ENCODE results near the gene LARP6. TPM values are rescaled to one million over a fixed set of nuclear protein-coding genes. Genes with fewer than 3 reads are reported as not detected.

LARP6 gene
- total RNA-seq, 2 experiments from 2014 or later: 0.31 TPM; not detected in 1

DNA sequence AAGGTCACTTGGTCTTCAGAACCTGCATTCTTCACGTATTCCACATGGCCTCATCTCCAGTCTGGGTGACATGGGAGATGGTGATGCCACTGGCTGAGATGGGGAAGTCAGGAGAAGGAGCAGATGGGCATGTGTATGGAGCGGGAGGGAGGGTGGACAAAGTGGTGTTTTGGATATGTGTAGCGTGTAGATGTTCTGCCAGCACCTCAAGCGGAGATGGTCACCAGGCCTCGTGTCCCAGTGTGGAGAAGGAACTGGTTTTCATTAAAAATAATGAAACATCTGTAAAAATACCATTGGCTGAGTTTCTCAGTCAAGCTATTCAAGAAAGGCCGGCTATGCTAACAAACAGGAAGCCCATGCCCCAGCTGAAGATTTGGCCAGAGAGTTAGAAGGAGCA is 26.2 kb downstream of the LARP6 start:
- Mint-ChIP-seq H3K4me1 (ENCODE audit: low read depth) (no peaks in the 10 kb centered on the region), H3K27ac (no peak overlapping the region), H3K9me3 (no peaks in the 10 kb centered on the region), H3K36me3 (ENCODE audit: low read depth) (no peaks in the 10 kb centered on the region), H3K4me3 (no peak overlapping the region), H3K27me3 (peaks cover 28% of the 10 kb centered on the region)
- Histone ChIP-seq H3K27me3 (ENCODE audit: control insufficient read depth in 1 of 2, insufficient read depth in 2 of 2, low read length in 2 of 2) (no peaks in the 10 kb centered on the region), H3K4me3 (ENCODE audit: low read length) (no peak overlapping the region), H3K27ac (ENCODE audit: low read depth in 1 of 2, low read length in 2 of 2) (no peak overlapping the region), H3K9me3 (ENCODE audit: control insufficient read depth in 1 of 2, insufficient read depth in 1 of 2, low read length in 2 of 2) (no peaks in the 10 kb centered on the region), H3K36me3 (ENCODE audit: insufficient read depth, low read length) (no peaks in the 10 kb centered on the region), H3K4me1 (ENCODE audit: insufficient read depth, low read length) (no peaks in the 10 kb centered on the region)
- ChIA-PET CTCF (no interaction called here), POLR2A (no interaction called here)
- ATAC-seq (ENCODE audit: poor library complexity) (no peak), DNase-seq (no peak)
- no peak for TF ChIP-seq CTCF (IDR thresholded peaks at IDR 0.05)
- intact Hi-C loops (cut with DNase I, micrococcal nuclease): no loop called here

- ChIA-PET POLR2A (no interaction called here), CTCF (no interaction called here)
- Mint-ChIP-seq H3K36me3 (ENCODE audit: low read depth) (no peaks in the 10 kb centered on the region), H3K27me3 (peaks cover 28% of the 10 kb centered on the region), H3K27ac (no peak overlapping the region), H3K9me3 (no peaks in the 10 kb centered on the region), H3K4me1 (ENCODE audit: low read depth) (no peaks in the 10 kb centered on the region), H3K4me3 (no peak overlapping the region)
- H3K4me3 ChIP-seq (ENCODE audit: low read length): no peak overlapping the region
- H3K27ac ChIP-seq (ENCODE audit: low read depth in 1 of 2, low read length in 2 of 2): no peak overlapping the region
- H3K4me1 ChIP-seq (ENCODE audit: insufficient read depth, low read length): no peaks in the 10 kb centered on the region
- no peak for TF ChIP-seq CTCF (IDR thresholded peaks at IDR 0.05)
- intact Hi-C loops (cut with DNase I, micrococcal nuclease): no loop called here
- H3K36me3 ChIP-seq (ENCODE audit: insufficient read depth, low read length): no peaks in the 10 kb centered on the region
- H3K9me3 ChIP-seq (ENCODE audit: control insufficient read depth in 1 of 2, insufficient read depth in 1 of 2, low read length in 2 of 2): no peaks in the 10 kb centered on the region
- ATAC-seq (ENCODE audit: poor library complexity) (no peak), DNase-seq (peak in 2 of 14 experiments; percentile 11 to 29)
- no peaks in the 10 kb centered on the region for H3K27me3 ChIP-seq (ENCODE audit: control insufficient read depth in 1 of 2, insufficient read depth in 2 of 2, low read length in 2 of 2)
These were observed 27.3 kb downstream of the LARP6 start for GRCh38 chr15:70826634-70827033.

DNA sequence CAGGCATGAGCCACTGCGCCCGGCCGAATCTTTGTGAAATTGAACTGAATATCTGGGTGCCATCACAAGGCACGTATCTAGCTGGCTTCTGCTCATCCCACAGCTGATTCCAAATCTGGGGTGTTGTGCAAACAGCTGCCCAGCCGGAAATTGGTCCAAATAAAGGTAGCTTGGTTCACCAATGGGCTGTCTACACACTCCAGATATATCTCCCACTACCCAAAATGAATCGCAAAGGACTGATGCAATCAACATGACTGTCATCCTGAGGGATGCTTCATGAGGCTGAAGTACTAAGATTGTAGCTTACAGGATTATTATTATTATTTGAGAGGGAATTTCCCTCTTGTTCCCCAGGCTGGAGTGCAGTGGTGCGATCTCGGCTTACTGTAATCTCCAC is 28.1 kb downstream of the LARP6 start:
- Mint-ChIP-seq H3K4me1 (ENCODE audit: low read depth) (no peaks in the 10 kb centered on the region), H3K4me3 (no peak overlapping the region), H3K9me3 (no peaks in the 10 kb centered on the region), H3K27ac (no peak overlapping the region), H3K36me3 (ENCODE audit: low read depth) (no peaks in the 10 kb centered on the region), H3K27me3 (peaks cover 28% of the 10 kb centered on the region)
- ATAC-seq (ENCODE audit: poor library complexity) (no peak), DNase-seq (no peak)
- intact Hi-C loops (cut with DNase I, micrococcal nuclease): loop anchor here in 1 of 2 experiments (2.0 kb wide), 1 partner anchor 615 kb away; no protein-coding TSS in a partner anchor
- ChIA-PET CTCF (no interaction called here), POLR2A (no interaction called here)
- Histone ChIP-seq H3K9me3 (ENCODE audit: control insufficient read depth in 1 of 2, insufficient read depth in 1 of 2, low read length in 2 of 2) (peaks cover 0 to 5% of the 10 kb centered on the region in 2 experiments), H3K4me3 (ENCODE audit: low read length) (no peak overlapping the region), H3K36me3 (ENCODE audit: insufficient read depth, low read length) (no peaks in the 10 kb centered on the region), H3K4me1 (ENCODE audit: insufficient read depth, low read length) (no peaks in the 10 kb centered on the region), H3K27ac (ENCODE audit: low read depth in 1 of 2, low read length in 2 of 2) (no peak overlapping the region), H3K27me3 (ENCODE audit: control insufficient read depth in 1 of 2, insufficient read depth in 2 of 2, low read length in 2 of 2) (no peaks in the 10 kb centered on the region)
- no peak for TF ChIP-seq CTCF (IDR thresholded peaks at IDR 0.05)

Data from CD4-positive, alpha-beta T cell (primary cell).